Stimulated activated CD8-positive, alpha-beta memory T cell treated with anti-CD3 and anti-CD28 coated beads, Interleukin-12 subunit alpha, Interleukin-12 subunit beta, amount 100 ng/mL, for 24 hours (primary cell): ENCODE results near the gene GPHN.

Experiments
- DNase-seq: peaks from one replicate; pipeline ENCODE4 v3.0.0-alpha.2; 2020; ENCODE audit errors: extremely low read depth

Gene GPHN

DNA sequence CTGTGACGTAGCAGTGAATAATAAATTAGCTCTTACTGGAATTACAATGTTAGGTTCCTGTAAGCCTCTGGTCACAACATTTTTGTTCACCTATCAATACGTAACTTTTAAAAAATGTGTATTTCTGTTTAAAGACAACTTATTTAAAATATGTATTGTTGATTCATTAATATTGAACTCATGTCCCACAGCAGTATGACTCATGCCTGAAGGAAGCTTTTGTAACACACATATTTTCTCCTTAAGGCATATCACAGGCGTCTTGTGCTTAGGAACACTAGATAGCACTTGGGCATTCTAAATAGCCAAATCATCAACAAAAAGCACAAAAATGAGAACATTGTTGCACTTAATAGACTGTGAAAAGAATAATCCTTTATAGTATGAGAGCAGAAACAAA is 92.5 kb downstream of the GPHN start:
- DNase-seq, result no peak

DNA sequence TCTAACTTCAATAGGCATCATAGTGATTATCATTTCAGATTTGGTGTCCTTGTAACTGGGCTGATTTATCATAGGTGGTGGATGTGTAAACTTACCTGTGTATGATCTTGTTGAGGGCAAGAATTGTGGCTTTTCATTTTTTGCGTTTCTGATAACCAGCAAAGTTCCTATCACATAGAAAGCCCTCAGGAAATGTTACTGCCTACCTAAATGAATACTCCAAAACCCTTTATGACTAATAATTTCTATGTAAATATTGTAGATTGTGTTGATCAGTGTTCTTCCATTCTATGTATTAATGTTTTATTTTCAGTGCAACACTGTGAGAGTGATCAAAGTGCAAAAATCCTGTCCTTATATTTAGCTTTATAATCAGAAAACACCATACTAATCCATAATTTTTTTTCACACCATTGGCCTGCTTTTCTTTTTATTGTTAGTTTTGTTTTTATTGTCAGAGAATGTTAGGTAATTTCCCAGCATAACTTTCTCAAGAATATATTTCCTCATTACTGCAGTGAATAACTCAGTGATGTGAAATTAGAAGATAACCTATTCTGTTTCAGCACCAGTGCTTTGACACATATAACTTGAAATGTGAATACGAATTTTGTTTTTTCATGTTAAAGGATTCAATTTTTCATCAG is 94.1 kb downstream of the GPHN start:
- DNase-seq, result no peak

DNA sequence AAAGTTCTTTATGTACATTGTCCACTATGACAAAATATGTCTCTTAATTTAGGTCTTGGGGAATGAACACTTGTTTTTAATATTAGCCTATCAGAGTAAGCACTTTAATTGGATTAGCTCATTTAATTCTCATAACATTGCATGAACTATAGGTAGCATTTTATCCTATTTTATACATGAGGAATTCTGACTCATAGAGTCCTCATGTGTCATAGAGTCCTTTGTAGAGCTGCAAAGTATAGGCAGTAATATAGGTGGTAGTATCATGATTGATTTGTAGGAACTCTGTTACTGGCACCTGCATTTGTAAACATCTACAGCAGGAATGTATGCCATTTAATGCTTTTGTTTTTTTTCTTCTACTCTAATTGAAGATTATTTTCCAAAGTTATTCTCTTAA is 96.0 kb downstream of the GPHN start:
- DNase-seq, result no peak

DNA sequence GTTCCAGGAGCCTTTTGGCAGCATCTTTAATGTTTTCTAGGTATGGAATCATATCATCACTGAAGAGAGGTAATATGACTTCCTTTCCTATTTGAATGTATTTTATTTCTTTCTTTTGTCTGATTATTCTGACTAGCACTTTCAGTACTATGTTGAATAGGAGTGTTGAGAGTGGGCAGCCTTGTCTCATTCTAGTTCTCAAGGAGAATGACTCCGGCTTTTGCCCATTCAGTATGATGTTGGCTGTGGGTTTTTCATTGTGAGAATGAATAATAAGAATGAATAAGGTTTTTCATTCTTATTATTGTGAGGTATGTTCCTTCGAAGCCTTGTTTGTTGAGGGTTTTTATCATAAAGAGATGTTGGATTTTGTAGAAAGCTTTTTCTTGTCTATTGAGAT is 98.9 kb downstream of the GPHN start:
- DNase-seq, result no peak

DNA sequence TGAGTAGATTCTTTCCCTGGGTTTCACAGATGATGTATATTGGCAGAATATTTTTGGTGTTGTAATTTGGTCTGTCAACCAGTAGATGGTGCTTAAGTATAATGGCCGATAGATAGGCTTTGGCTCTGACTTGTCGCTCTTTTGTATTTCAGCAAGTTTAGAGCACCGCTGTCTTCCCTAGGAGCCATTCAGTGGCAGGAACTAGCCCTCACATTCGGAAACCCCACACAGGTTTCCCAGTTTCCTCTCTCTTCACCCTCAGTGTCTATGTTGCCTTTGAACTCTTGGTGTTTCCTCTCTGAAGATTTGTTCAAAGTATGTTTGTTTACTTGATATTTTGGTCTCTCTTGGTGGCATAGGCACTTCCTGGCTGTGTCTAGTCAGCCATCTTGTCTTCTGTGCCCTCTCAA is 102.2 kb downstream of the GPHN start:
- no peak for DNase-seq

DNA sequence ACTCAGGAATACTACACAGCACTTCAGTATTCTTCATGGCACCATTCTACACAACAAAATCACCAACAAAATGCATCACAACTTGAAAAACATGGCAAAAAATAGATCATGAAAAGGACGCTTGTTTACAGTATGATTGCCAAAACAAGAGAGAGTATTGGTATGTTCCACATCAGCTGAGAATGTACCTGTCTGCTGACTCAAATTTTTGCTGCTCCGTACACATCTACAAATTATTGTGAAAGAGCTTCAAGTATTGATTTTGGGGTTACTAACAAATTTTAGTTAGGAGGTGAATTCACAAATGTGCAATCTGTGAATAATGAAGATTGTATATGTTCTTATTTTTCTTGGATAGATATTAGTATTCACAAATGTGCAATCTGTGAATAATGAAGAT is 105.4 kb downstream of the GPHN start:
- DNase-seq, result no peak

DNA sequence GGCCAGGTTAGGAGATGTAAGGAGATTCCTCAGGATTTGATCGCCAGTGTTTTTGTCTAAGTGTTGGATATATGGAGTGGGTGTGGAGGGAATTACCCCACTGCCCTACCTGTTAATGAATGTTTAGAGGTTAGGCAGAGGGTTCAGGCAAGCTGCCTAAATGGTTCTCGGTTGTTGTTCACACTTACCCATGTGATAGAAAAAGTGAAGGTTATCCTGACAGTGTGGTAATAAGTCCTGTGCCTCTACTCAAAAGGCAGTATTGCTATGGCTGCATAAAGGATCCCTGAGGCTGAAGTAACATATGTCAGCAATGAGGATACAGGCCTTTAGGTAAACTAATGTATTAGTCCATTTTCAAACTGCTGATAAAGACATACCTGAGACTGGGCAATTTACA is 112.0 kb downstream of the GPHN start:
- DNase-seq, result no peak

DNA sequence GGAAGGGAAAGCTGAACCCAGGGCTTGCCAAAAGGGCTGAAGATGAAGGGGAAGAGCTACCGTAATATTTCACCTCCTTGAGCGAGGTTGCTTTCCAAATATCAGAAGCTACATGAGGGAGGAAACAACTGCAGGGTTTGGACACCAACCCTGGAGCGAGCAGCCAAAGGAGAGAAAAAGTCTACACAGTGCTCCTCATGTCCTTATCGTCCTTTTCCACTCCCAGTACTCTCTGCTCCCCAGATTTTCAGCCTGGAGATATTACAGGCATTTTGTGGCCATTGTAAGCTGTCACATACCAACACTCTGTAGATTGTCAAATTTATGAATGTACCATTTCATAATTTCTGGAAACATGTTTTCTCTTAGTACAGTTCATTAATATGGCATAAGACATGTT is 115.9 kb downstream of the GPHN start:
- DNase-seq, result no peak

DNA sequence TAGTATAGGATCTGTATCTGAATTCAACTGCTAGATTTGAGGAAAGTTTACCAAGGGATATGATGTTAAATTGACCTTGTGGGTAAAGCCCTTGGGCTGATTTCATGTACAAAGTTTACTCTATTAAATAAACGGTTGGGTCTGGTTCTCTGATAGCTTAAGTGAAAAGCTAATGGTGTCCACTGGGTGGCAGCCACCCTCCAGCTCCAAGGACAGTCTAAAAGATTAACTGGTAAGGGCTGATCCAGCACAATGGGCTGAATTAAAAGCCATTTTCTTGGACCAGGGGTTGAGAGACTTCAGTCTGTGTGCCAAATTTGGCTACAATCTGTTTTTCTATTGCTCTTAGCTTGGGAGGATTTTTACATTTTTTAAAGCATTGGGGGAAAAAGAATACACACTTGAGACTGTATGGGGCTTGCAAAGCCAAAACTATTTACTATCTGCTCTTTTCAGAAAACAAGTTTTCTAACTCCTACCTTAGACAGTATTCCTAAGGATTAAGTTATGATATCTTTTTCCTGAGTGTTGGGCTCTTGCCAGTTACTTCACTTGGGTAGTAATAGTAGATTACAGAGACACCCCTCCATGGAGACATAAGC is 116.5 kb downstream of the GPHN start:
- DNase-seq, result no peak

DNA sequence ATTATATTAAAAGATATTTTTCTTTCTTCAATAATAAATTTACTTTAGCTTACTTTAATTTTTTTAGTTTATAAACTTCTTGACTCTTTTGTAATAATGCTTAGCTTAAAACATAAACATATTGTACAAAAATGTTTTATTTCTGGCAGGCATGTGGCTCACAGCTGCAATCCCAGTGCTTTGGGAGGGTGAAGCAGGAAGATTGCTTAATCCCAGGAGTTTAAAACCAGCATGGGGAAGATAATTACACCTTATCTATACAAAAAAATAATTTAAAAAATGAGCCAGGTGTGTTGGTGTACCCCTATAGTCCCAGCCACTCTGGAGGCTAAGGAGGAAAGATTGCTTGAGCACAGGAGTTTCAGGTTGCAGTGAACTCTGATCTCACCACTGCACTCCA is 120.7 kb downstream of the GPHN start:
- no peak for DNase-seq

DNA sequence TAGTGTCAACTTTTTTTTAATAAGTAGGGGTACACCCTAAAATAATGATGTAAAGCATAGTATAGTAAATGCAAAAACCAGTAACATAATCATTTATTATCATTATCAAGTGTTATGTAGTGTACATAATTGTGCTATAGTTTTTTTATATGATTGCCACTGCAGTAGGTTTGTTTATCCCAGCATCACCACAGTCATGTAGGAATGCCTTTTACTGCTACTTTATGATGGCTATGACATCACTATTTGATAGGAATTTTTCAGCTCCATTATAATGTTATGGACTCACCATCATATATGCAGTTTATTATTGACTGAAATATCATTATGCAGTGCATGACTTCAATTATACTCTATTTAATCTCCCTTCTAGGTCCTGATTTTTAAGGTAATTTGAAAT is 121.6 kb downstream of the GPHN start:
- no peak for DNase-seq

DNA sequence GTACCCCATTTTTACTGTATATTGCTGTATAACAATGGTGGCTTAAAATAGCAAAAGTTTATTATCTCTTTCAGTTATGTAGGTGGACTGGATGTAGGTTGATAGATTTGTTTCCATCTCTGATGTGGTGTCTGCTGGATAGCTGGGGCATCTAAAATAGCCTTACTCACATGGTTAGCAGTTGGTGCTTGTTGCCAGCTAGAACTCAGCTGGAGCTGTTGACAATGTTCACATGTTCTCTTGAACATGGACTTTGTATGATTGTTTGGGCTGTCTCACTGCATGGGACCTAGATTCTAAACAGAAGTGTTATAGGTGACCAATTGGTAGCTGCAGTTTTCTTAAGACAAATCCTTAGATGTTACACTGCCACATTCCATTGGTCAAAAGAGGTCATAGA is 126.9 kb downstream of the GPHN start:
- no peak for DNase-seq

DNA sequence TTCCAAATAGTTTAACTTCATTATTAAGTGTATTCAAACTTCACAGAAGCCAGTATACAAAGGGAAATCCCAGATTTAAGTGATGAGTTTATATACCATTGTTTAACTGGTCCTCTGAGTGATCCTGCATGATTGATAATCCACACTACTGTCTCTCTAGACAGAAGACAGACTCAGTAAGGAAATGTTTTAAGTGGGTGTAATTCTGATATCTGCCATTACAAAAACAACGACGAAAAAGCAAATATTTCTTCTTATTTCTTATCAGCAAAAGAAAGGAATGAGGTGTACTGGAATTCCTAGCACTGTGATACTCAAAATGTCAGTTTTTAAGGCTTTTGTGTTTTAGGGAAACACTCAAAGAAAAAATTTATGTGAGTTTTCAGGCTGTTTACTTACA is 127.5 kb downstream of the GPHN start:
- no peak for DNase-seq

DNA sequence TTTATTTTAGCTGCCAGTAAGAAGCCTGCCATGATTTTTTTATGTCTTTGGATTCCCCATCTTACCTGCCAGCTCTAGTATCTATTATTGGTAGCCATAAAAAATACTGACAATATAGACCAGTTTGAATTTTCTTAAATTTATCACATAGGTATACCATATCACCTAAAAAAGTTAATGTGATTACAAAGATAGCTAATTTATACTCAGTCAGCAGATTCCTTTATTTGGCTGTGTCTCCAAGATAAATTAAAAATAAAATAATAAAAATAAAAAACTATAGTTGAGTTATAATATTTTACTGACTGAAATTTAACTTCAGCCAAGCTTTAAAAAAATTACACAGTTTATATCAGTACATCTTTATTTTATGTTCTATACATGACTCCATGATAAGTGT is 128.3 kb downstream of the GPHN start:
- no peak for DNase-seq

DNA sequence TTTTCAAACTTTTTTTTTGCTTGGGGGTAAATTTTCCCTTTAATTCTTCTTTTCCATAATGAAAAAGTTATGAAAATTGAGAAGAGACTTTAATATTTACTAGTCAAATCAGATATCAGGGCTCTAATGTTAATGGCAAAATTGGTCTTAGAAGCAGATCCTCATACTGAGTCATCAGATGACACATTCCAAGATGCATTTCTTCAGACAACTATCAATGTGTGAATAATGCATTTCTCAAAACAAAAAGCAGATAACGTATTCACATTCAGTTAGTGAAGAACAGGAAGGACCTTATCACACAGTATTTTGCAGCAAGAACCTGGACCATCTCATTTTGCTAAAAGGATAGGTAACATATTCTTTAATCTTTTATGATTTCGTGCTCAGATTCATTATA is 130.7 kb downstream of the GPHN start:
- no peak for DNase-seq

DNA sequence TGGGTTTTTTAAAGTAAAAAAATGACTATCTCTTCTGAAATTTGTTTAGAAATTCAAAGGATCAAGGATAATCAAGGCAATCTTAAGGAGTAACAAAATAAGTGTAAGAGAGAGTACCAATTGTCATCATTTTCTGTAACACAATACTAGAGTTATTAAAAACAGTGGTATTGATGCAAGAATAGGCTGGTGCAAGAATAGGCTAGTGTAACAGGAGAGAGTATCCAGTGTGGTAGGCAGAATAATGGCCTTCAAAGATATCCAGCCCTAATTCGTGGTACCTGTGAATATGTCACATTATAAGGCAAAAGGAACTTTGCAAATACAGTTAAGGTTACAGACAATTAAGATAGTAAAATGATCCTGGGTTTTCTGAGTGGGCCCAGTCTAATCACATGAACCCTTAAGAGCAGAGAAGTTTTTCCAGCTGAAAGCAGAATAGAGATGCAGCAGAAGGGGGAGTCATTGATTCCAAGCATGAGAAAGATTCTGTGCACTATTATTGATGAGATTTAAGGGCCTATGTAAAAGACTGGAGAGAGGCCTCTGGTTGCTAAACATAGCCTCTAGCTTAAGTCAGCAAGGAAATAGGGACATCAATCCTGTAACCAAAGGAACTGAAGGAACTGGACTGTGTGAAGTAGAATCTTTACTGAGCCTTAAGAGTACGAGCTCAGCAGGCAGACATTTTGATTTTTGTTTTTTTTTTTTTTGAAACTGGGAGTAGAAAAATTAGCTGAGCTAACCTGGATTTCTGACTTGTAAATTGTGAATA is 134.1 kb downstream of the GPHN start:
- DNase-seq, result no peak

DNA sequence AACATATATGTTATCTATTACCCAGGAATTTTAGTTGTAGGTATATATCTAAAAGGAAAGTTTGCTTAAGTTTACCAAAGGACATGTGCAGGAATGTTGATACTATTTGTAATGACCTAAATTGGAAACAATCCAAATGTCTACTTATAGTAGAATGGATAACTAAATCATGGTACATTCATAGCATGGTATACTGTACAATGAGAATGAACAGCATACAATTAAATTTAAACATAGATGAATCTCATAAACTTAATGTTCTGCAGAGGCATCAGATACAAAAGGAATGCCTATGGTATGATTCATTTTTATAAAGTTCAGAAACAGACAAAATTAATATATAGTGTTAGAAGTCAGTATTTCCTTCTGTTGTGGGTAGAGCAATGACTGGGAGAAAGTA is 135.4 kb downstream of the GPHN start:
- DNase-seq, result no peak

DNA sequence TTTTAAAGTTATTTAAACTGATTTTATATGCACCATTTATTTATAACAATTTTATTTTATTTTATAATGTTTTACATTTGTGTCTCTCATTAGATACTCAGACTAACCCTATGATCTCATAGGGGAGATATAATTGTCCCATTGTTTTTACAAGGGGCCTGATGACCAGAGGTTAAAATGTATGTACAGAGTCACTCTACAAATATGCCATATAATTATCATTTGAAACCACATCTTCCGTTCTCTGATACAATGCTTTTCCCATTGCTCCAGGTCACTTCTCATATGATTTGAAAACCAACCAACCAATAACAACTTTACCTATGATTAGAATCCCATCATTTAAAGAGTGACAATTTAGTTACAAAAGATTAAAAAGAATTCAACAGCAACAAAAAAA is 137.8 kb downstream of the GPHN start:
- no peak for DNase-seq

DNA sequence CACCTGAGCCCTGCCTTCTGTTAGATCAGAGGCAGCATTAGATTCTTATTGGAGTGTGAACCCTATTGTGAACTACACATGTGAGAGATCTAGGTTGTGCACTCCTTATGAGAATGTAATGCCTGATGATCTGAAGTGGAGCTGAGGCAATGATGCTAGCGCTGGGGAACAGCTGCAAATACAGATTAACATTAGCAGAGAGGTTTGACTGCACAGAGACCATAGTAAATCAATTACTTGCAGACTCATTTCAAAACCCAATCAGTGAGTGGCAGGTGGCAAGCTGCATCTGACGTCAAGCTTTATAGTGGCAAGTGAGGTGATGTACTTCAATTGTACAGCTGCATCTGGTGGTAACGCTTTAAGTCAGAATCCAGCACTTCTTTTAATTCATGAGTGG is 141.6 kb downstream of the GPHN start:
- no peak for DNase-seq

DNA sequence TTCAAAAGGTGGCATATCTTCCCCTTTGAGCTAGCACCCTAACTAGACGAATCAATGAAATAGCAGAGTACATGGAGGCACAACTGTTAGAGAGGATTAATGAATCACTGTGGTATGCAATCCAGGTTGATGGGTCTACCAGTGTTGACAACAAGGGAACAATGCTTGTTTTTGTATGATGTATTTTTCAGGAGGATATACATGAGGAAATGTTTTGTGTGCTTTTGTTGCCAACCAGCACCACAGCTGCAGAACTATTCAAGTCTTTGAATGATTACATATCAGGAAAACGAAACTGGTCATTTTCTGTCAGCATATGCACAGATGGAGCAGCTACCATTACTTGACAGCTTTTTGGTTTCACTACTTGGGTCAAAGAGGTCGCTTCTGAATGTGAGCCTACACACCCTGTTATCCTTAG is 142.6 kb downstream of the GPHN start:
- no peak for DNase-seq

DNA sequence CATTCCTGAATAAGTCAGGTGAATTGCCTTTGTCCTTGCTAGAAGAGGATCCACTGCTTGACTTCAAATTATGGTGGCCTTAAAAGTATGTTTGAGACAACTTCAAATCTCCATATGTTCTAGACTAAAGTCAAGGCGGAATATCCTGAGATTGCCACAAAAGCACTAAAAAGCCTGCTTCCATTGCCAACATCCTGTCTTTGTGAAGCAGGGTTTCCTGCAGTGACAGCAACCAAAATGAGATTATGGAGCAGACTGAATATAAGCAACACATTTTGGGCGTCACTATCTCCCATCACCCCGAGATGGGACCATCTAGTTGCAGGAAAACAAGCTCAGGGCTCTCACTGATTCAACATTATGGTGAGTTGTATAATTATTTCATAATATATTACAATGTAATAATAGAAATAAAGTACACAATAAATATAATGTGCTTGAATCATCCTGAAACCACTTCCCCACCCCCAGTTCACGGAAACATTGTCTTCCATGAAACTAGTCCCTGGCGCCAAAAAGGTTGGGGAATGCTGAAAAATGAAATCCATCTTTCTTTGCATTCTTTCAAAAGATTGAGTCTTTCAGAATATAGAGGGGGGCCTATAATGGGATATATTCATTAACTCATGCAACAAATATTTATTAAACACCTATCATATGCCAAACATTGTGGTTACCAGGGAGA is 143.7 kb downstream of the GPHN start:
- no peak for DNase-seq

DNA sequence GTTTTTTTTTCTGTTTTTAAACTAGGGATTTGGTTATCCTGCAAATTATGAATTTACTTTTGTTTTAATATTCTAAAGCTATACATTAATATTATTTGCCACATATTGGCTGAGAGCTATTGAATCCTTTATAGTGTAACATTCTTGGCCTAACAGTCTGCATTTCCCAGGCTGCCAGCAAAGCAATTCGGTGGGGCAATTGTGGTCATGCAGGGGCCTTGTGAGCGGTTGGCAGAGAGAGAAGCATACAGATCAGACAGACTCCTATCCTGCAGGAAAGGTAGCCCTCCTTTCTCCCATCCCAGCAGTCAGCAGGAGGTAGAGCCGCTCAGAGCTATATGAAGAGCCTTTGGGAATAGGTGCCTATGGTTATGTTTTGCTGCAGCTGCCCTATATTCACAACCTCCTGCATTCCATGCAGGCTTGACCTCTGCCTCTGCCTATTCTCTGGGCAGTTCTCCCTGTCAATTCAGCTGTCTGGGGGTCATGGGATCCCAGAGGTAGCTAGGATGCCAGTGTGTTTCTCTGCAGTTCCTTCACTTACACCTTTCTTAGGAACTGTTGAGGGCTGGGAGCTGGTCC is 144.7 kb downstream of the GPHN start:
- DNase-seq, result no peak
